Suprapubic skin (tissue), 4 donors: Measurements from ENCODE around the gene SLC38A3. TPM values are rescaled to one million over a fixed set of nuclear protein-coding genes. Genes with fewer than 3 reads are reported as not detected.

ENCODE experiments used
- DNase-seq, 2 donors: peaks; one replicate each; pipeline ENCODE4 v3.0.0-alpha.2; 2019; ENCODE audit warnings: low spot score in 2 of 2
- H3K27ac ChIP-seq: fragments of 200-600 bp; sonication (generic); one replicate; pipeline ENCODE4 v1.5.1; 2019
- H3K27me3 ChIP-seq: fragments of 200-600 bp; sonication (generic); one replicate; pipeline ENCODE4 v1.5.1; 2019
- H3K36me3 ChIP-seq: fragments of 200-600 bp; sonication (generic); one replicate; pipeline ENCODE4 v1.5.1; 2019
- H3K4me1 ChIP-seq: fragments of 200-600 bp; sonication (generic); one replicate; pipeline ENCODE4 v1.5.1; 2019
- H3K4me3 ChIP-seq: fragments of 200-600 bp; sonication (generic); one replicate; pipeline ENCODE4 v1.5.1; 2019; ENCODE audit warnings: mild to moderate bottlenecking
- H3K9me3 ChIP-seq: fragments of 200-600 bp; sonication (generic); one replicate; pipeline ENCODE4 v1.5.1; 2019
- CTCF ChIP-seq, 2 donors: fragments of 200-600 bp in 1 of 2; fragments of 450-650 bp in 1 of 2; sonication (generic) in 1 of 2; IDR thresholded peaks; one replicate each; pipeline ENCODE4 v1.5.1; 2016 to 2019; ENCODE audit warnings: antibody characterized with exemption in 2 of 2, mild to moderate bottlenecking in 1 of 2, moderate library complexity in 1 of 2
- EP300 ChIP-seq: sonication (generic); formaldehyde crosslinking; IDR thresholded peaks from one replicate; pipeline ENCODE4 v1.6.1; 2017; ENCODE audit warnings: antibody characterized with exemption
- POLR2A ChIP-seq, 2 donors: fragments of 450-650 bp; IDR thresholded peaks; one replicate each; pipeline ENCODE4 v1.6.1; 2017; ENCODE audit warnings: antibody characterized with exemption in 2 of 2, mild to moderate bottlenecking in 2 of 2, moderate library complexity in 2 of 2
- POLR2AphosphoS5 ChIP-seq, 3 donors: sonication (generic); formaldehyde crosslinking; IDR thresholded peaks; one replicate each; pipeline ENCODE4 v1.6.1; 2017; ENCODE audit warnings: antibody characterized with exemption in 3 of 3
- WGBS: methylation state at CpG from one replicate; pipeline ENCODE4 v1.1.5; 2018; 5-methylcytosine and 5-hydroxymethylcytosine counted together
- total RNA-seq, 4 donors: library from RNA; depleted of rRNA; stranded (reverse); fragments of >200 nt; gene quantifications; one replicate each; pipeline ENCODE4 v1.1.0, GENCODE V29; 2016

The SLC38A3 gene
- total RNA-seq, 4 donors from 2014 or later: 0.25 to 2.2 (median 1.00) TPM

- DNase-seq: no peak
- H3K27ac ChIP-seq: no peak overlapping the region
- 4% methylated on average over 20 of the region's 67 CpGs for WGBS
Measured at GRCh38 chr3:50205413-50206276, 574 bp downstream of the SLC38A3 start.

GRCh38 chr3:50207359-50208042 is 2.4 kb downstream of the SLC38A3 start:
- Histone ChIP-seq H3K4me3 (no peak overlapping the region), H3K9me3 (no peaks in the 10 kb centered on the region), H3K27ac (no peak overlapping the region), H3K4me1 (peaks cover 14% of the 10 kb centered on the region), H3K27me3 (peaks cover 38% of the 10 kb centered on the region), H3K36me3 (no peaks in the 10 kb centered on the region)
- no peak for TF ChIP-seq POLR2AphosphoS5 (IDR thresholded peaks at IDR 0.05)
- no peak for TF ChIP-seq CTCF (IDR thresholded peaks at IDR 0.05)
- TF ChIP-seq EP300: no peak
- no peak for TF ChIP-seq POLR2A (IDR thresholded peaks at IDR 0.05)
- DNase-seq: no peak
- WGBS: 95% methylated on average over 11 of the region's 17 CpGs

More at GRCh38 chr3:50205413-50206276, 574 bp downstream of the SLC38A3 start:
- peaks cover 57% of the 10 kb centered on the region for H3K27me3 ChIP-seq
- H3K4me1 ChIP-seq: peaks cover 14% of the 10 kb centered on the region
- no peaks in the 10 kb centered on the region for H3K9me3 ChIP-seq
- H3K4me3 ChIP-seq: peak overlapping the region; percentile 50
- no peaks in the 10 kb centered on the region for H3K36me3 ChIP-seq
- no peak for TF ChIP-seq CTCF (IDR thresholded peaks at IDR 0.05)
- TF ChIP-seq EP300: no peak
- no peak for TF ChIP-seq POLR2AphosphoS5 (IDR thresholded peaks at IDR 0.05)
- no peak for TF ChIP-seq POLR2A (IDR thresholded peaks at IDR 0.05)

GRCh38 chr3:50208677-50209344 is 3.7 kb downstream of the SLC38A3 start:
- no peak overlapping the region for H3K27ac ChIP-seq
- DNase-seq: no peak
- H3K4me1 ChIP-seq: peaks cover 14% of the 10 kb centered on the region
- no peaks in the 10 kb centered on the region for H3K36me3 ChIP-seq
- peaks cover 26% of the 10 kb centered on the region for H3K27me3 ChIP-seq
- no peak for TF ChIP-seq POLR2AphosphoS5 (IDR thresholded peaks at IDR 0.05)
- TF ChIP-seq EP300: no peak
- TF ChIP-seq CTCF (IDR thresholded peaks at IDR 0.05): no peak
- TF ChIP-seq POLR2A (IDR thresholded peaks at IDR 0.05): no peak
- H3K9me3 ChIP-seq: no peaks in the 10 kb centered on the region
- 89% methylated on average over 9 of the region's 14 CpGs for WGBS
- H3K4me3 ChIP-seq: no peak overlapping the region

- WGBS: 100% methylated on average over 2 of the region's 5 CpGs
- TF ChIP-seq CTCF (IDR thresholded peaks at IDR 0.05) (no peak), POLR2AphosphoS5 (IDR thresholded peaks at IDR 0.05) (no peak), POLR2A (IDR thresholded peaks at IDR 0.05) (no peak), EP300 (no peak)
- peaks cover 9% of the 10 kb centered on the region for H3K4me1 ChIP-seq
- no peaks in the 10 kb centered on the region for H3K9me3 ChIP-seq
- no peak overlapping the region for H3K4me3 ChIP-seq
- no peak for DNase-seq
- no peaks in the 10 kb centered on the region for H3K36me3 ChIP-seq
- peaks cover 13% of the 10 kb centered on the region for H3K27me3 ChIP-seq
- no peak overlapping the region for H3K27ac ChIP-seq
Measured at GRCh38 chr3:50210176-50210509, 5.1 kb downstream of the SLC38A3 start.
